GM19043 (cell line): ENCODE results near the gene THRA.

ENCODE experiments used
- ATAC-seq: cut with Tn5 transposase; IDR thresholded peaks from one replicate; pipeline ENCODE4 v1.9.1; 2021; ENCODE audit warnings: low read depth; ENCODE audit not compliant: unreplicated experiment

THRA gene

GRCh38 chr17:40108970-40109824 is 46.4 kb downstream of the THRA start:
- ATAC-seq = no peak

GRCh38 chr17:40110026-40110845 is 47.5 kb downstream of the THRA start:
- ATAC-seq = no peak

- no peak for ATAC-seq
Observed at GRCh38 chr17:40111221-40112128, 48.7 kb downstream of the THRA start.

- ATAC-seq = no peak
Observed at GRCh38 chr17:40112191-40112711, 49.5 kb downstream of the THRA start.

GRCh38 chr17:40112718-40113109 is 49.9 kb downstream of the THRA start:
- ATAC-seq = no peak

GRCh38 chr17:40113110-40113906 is 50.5 kb downstream of the THRA start:
- ATAC-seq = peak; percentile 83

- ATAC-seq = no peak
Observed at GRCh38 chr17:40113907-40114245, 51.1 kb downstream of the THRA start.

- ATAC-seq = no peak
Observed at GRCh38 chr17:40115101-40115436, 52.3 kb downstream of the THRA start.

- ATAC-seq = no peak
Observed at GRCh38 chr17:40121181-40122135, 58.7 kb downstream of the THRA start, which contains the start of gene MSL1. Gene MSL1 (plus strand): TSS chr17:40121971. CDS start chr17:40122613, 642 bp downstream.

- no peak for ATAC-seq
Observed at GRCh38 chr17:40122136-40122998, 59.6 kb downstream of the THRA start.

- no peak for ATAC-seq
Observed at GRCh38 chr17:40122999-40123810, 60.4 kb downstream of the THRA start.

GRCh38 chr17:40123811-40124114 is 61.0 kb downstream of the THRA start:
- no peak for ATAC-seq

- ATAC-seq = no peak
Observed at GRCh38 chr17:40124279-40125141, 61.7 kb downstream of the THRA start.

- no peak for ATAC-seq
Observed at GRCh38 chr17:40129498-40129897, 66.7 kb downstream of the THRA start.

- no peak for ATAC-seq
Observed at GRCh38 chr17:40130352-40131042, 67.7 kb downstream of the THRA start.

- ATAC-seq = no peak
Observed at GRCh38 chr17:40134184-40134583, 71.4 kb downstream of the THRA start.
